Suprapubic skin (tissue), 4 donors: ENCODE data around the gene FGD5. TPM values are rescaled to one million over a fixed set of nuclear protein-coding genes. Genes with fewer than 3 reads are reported as not detected.
A peak's percentile ranks its signal among the peaks of the same experiment; 100 is the strongest.

Source experiments
- DNase-seq, 2 donors: peaks; one replicate each; pipeline ENCODE4 v3.0.0-alpha.2; 2019; ENCODE audit warnings: low spot score in 2 of 2
- H3K27ac ChIP-seq: fragments of 200-600 bp; sonication (generic); one replicate; pipeline ENCODE4 v1.5.1; 2019
- H3K27me3 ChIP-seq: fragments of 200-600 bp; sonication (generic); one replicate; pipeline ENCODE4 v1.5.1; 2019
- H3K36me3 ChIP-seq: fragments of 200-600 bp; sonication (generic); one replicate; pipeline ENCODE4 v1.5.1; 2019
- H3K4me1 ChIP-seq: fragments of 200-600 bp; sonication (generic); one replicate; pipeline ENCODE4 v1.5.1; 2019
- H3K4me3 ChIP-seq: fragments of 200-600 bp; sonication (generic); one replicate; pipeline ENCODE4 v1.5.1; 2019; ENCODE audit warnings: mild to moderate bottlenecking
- H3K9me3 ChIP-seq: fragments of 200-600 bp; sonication (generic); one replicate; pipeline ENCODE4 v1.5.1; 2019
- EP300 ChIP-seq: sonication (generic); formaldehyde crosslinking; IDR thresholded peaks from one replicate; pipeline ENCODE4 v1.6.1; 2017; ENCODE audit warnings: antibody characterized with exemption
- POLR2A ChIP-seq, 2 donors: fragments of 450-650 bp; IDR thresholded peaks; one replicate each; pipeline ENCODE4 v1.6.1; 2017; ENCODE audit warnings: antibody characterized with exemption in 2 of 2, mild to moderate bottlenecking in 2 of 2, moderate library complexity in 2 of 2
- POLR2AphosphoS5 ChIP-seq, 3 donors: sonication (generic); formaldehyde crosslinking; IDR thresholded peaks; one replicate each; pipeline ENCODE4 v1.6.1; 2017; ENCODE audit warnings: antibody characterized with exemption in 3 of 3
- WGBS: methylation state at CpG from one replicate; pipeline ENCODE4 v1.1.5; 2018; 5-methylcytosine and 5-hydroxymethylcytosine counted together
- total RNA-seq, 4 donors: library from RNA; depleted of rRNA; stranded (reverse); fragments of >200 nt; gene quantifications; one replicate each; pipeline ENCODE4 v1.1.0, GENCODE V29; 2016
- TF ChIP-seq, protein P1 (sequence below), 2 donors: fragments of 200-600 bp in 1 of 2; fragments of 450-650 bp in 1 of 2; sonication (generic) in 1 of 2; IDR thresholded peaks; one replicate each; pipeline ENCODE4 v1.5.1; 2016 to 2019; ENCODE audit warnings: antibody characterized with exemption in 2 of 2, mild to moderate bottlenecking in 1 of 2, moderate library complexity in 1 of 2

FGD5 gene
- total RNA-seq, 4 donors from 2014 or later: 2.8 to 15.5 (median 7.1) TPM

DNA sequence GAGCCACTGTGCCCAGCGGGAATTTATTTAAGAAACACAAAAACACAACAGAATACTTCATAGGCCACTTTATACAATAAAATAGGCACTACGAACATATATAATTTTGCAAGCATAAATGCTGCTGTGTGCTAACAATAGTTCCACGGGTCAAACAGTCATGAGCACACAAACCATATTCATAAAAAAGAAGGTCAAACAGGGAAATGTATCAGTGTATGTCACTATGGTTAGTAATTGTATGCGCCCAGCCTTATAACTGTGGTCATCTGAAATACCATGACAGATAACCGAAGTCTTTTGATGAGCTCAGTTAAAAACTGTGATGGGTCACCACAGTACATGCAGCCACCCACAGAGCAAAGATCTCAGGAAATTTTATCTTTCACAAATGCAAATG, 90.5 kb downstream of the FGD5 start:
- 93% methylated on average over 5 of the region's 5 CpGs for WGBS
- peak in 1 of 2 donors; percentile 3 for DNase-seq
- no peaks in the 10 kb centered on the region for H3K4me1 ChIP-seq

DNA sequence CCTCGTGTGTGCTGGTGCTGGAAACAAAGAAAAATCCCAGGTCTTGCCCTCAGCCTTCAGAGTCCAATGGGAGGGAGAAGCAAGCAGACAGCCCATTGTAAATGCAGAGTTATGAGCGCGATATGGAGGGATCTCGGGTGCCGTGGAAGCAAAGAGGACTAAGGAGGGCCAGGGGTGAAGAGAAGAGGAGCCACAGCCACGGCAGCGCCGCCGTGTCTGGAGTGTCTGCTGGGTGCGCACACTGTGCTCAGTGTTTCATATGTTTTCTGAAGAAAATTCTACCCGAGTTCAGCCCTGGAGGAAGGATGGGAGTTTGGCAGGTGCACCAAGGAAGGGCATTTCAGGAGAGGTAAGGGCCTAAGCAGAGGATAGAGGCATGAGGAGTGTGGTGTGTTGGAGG, 92.9 kb downstream of the FGD5 start:
- H3K4me1 ChIP-seq: no peaks in the 10 kb centered on the region
- no peak overlapping the region for H3K4me3 ChIP-seq
- no peaks in the 10 kb centered on the region for H3K9me3 ChIP-seq
- no peak overlapping the region for H3K27ac ChIP-seq
- peak in 1 of 2 donors; percentile 49 for DNase-seq
- peaks cover 10% of the 10 kb centered on the region for H3K36me3 ChIP-seq
- 89% methylated on average over 11 of the region's 11 CpGs for WGBS
- TF ChIP-seq, protein P1, sequence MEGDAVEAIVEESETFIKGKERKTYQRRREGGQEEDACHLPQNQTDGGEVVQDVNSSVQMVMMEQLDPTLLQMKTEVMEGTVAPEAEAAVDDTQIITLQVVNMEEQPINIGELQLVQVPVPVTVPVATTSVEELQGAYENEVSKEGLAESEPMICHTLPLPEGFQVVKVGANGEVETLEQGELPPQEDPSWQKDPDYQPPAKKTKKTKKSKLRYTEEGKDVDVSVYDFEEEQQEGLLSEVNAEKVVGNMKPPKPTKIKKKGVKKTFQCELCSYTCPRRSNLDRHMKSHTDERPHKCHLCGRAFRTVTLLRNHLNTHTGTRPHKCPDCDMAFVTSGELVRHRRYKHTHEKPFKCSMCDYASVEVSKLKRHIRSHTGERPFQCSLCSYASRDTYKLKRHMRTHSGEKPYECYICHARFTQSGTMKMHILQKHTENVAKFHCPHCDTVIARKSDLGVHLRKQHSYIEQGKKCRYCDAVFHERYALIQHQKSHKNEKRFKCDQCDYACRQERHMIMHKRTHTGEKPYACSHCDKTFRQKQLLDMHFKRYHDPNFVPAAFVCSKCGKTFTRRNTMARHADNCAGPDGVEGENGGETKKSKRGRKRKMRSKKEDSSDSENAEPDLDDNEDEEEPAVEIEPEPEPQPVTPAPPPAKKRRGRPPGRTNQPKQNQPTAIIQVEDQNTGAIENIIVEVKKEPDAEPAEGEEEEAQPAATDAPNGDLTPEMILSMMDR (IDR thresholded peaks at IDR 0.05): no peak
- no peak for TF ChIP-seq POLR2A (IDR thresholded peaks at IDR 0.05)
- peaks cover 3% of the 10 kb centered on the region for H3K27me3 ChIP-seq

More for the DNA sequence above, 90.5 kb downstream of the FGD5 start:
- Histone ChIP-seq H3K27ac (no peak overlapping the region), H3K27me3 (no peaks in the 10 kb centered on the region), H3K4me3 (no peak overlapping the region), H3K9me3 (no peaks in the 10 kb centered on the region), H3K36me3 (peaks cover 10% of the 10 kb centered on the region)
- TF ChIP-seq POLR2AphosphoS5 (IDR thresholded peaks at IDR 0.05) (no peak), POLR2A (IDR thresholded peaks at IDR 0.05) (no peak), EP300 (no peak)
- TF ChIP-seq, protein P1 (IDR thresholded peaks at IDR 0.05): no peak

DNA sequence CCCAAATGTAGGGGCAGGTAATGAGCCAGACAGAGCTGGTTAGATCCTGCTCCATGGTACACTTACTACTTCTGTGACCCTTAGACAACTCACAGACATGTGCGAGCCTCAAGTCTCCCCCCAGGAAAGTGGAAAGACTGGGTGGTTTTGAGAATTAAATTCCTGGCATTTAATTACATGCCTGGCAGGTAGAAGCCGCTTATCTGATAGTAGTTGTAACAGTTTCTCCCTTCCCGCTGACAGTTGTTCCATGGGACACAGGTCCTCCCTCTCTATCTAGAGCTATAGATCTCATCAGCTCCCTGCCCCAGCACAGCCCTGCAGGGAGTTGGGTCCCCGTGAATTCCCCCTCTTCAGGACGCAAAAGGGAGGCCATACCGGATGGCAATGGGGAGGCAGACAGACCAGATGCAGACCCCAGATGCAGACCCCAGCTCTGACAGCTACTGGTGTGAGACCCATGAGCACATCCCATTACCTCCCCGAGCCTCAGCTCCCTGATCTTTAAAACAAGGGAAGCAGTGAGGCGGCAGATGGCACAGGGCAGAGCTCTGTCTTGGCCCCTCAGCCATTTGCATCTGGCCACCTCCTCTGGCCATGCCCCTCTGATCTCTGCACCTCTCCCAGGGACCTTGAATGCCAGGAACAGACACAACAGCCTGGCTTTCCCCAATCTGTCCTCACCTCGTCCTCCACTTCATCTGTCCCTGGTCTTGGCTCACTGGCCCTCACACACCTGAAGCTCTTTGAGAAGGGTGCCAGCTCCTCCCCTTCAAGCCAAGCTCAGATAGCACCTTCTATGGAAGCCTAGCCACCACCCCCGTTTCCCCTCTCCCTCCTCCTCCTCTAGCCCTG, 94.5 kb downstream of the FGD5 start:
- WGBS: 49% methylated on average over 10 of the region's 10 CpGs
- peaks cover 13% of the 10 kb centered on the region for H3K36me3 ChIP-seq
- H3K4me3 ChIP-seq: no peak overlapping the region
- H3K27me3 ChIP-seq: peaks cover 4% of the 10 kb centered on the region
- TF ChIP-seq EP300 (no peak), POLR2A (IDR thresholded peaks at IDR 0.05) (no peak), POLR2AphosphoS5 (IDR thresholded peaks at IDR 0.05) (no peak)
- TF ChIP-seq, protein P1 (IDR thresholded peaks at IDR 0.05): no peak
- no peak overlapping the region for H3K27ac ChIP-seq
- peak; percentile 37 to 49 for DNase-seq
- no peaks in the 10 kb centered on the region for H3K9me3 ChIP-seq
- no peaks in the 10 kb centered on the region for H3K4me1 ChIP-seq

DNA sequence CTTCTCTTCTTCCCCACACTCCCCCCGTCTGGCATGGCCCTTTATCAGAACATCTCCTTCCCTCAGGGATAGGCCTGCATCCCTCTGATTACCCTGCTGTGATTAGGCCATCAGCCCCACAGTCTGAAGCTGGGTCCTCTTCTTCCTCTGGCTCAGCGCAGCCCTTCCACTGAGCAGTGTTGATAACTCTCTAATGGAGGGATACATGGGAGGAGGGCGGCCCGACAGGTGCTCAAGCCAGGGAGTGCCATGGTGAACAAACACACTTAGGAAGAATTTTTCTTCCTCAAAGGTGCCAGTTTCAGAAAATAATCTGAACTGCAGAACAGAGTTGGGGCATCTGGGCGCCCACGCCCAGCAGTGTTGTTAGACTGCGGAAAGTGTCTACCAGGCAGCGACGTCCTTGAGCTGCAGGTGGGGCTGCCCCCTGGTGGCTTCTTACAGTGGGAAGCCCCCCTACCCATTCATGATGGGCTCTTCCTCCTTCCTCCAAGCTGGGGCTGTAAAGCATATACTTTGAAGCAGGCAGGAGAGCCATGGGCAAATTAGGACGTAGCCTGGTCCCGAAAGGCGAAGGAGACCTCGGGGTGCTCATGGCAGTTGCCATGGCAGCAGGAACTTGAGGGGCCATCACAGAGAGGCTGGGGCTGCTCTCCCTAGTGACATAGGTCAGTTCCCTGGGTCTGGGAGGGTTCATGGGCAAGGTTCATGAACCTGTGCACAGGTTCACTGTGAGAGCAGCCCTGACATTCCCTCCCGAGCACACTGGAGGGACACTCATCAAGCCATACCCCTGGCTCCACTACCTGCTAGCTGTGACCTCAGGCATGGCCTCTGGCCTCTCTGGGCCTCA, 95.4 kb downstream of the FGD5 start:
- no peaks in the 10 kb centered on the region for H3K4me1 ChIP-seq
- peaks cover 4% of the 10 kb centered on the region for H3K27me3 ChIP-seq
- WGBS: 86% methylated on average over 13 of the region's 14 CpGs
- H3K36me3 ChIP-seq: peaks cover 13% of the 10 kb centered on the region
- H3K9me3 ChIP-seq: no peaks in the 10 kb centered on the region
- H3K4me3 ChIP-seq: no peak overlapping the region
- TF ChIP-seq POLR2AphosphoS5 (IDR thresholded peaks at IDR 0.05) (no peak), POLR2A (IDR thresholded peaks at IDR 0.05) (no peak), EP300 (no peak)
- TF ChIP-seq, protein P1 (IDR thresholded peaks at IDR 0.05): no peak
- peak; percentile 37 to 63 for DNase-seq
- H3K27ac ChIP-seq: no peak overlapping the region

DNA sequence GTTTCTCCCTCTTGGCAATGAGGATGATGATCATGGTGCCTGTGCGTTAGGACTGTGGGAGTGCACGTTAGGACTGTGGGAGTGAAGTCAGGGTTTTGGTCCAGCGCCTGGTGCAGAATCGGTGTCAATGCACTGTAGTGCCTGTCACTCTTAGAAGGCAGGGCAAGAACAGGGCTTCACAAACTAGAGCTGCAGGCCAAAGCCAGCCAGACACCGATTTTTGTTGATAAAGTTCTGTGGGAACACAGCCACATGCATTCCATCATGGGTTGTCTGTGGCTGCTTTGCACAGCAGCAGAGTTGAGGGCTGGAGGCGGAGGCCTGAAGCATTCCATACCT, 96.0 kb downstream of the FGD5 start:
- peaks cover 4% of the 10 kb centered on the region for H3K27me3 ChIP-seq
- H3K36me3 ChIP-seq: peaks cover 13% of the 10 kb centered on the region
- H3K4me1 ChIP-seq: no peaks in the 10 kb centered on the region
- H3K27ac ChIP-seq: no peak overlapping the region
- H3K9me3 ChIP-seq: no peaks in the 10 kb centered on the region
- no peak overlapping the region for H3K4me3 ChIP-seq
- TF ChIP-seq, protein P1 (IDR thresholded peaks at IDR 0.05): no peak
- TF ChIP-seq EP300 (no peak), POLR2AphosphoS5 (IDR thresholded peaks at IDR 0.05) (no peak), POLR2A (IDR thresholded peaks at IDR 0.05) (no peak)
- peak in 1 of 2 donors; percentile 57 for DNase-seq
- 86% methylated on average over 1 of the region's 6 CpGs for WGBS
